GM12878 (cell line): ENCODE measurements around the gene SMARCD3. TPM values are rescaled to one million over a fixed set of nuclear protein-coding genes. Genes with fewer than 3 reads are reported as not detected.

Experiments
- ATAC-seq: fragments of 200-7000 bp; cut with Tn5 transposase; 3 replicates; pipeline ENCODE4 v1.9.1; 2020; ENCODE audit warnings: mild to moderate bottlenecking, moderate library complexity
- BruUV-seq: library from RNA; stranded (reverse); fragments of 400-500 nt; replicated peaks from 2 replicates; lab custom pipeline; 2021; lab: Mats Ljungman, UMichigan
- CTCF ChIA-PET: fragments of 300-600 bp; sonication (Branson Sonifier 250); formaldehyde crosslinking; extraction: SDS; loops from one replicate; lab custom pipeline; 2021; ENCODE audit warnings: inconsistent platforms; lab: Yijun Ruan, JAX
- POLR2A ChIA-PET: fragments of 350-600 bp; formaldehyde crosslinking; extraction: SDS; loops from one replicate; lab custom pipeline; 2021; ENCODE audit warnings: inconsistent platforms; lab: Charles Lee
- RAD21 ChIA-PET: fragments of 300-600 bp; sonication (Branson Sonifier 250); formaldehyde crosslinking; loops from one replicate; lab custom pipeline; 2023; ENCODE audit warnings: antibody characterized with exemption; ENCODE audit not compliant: unreplicated experiment; lab: Charles Lee
- SMC1A ChIA-PET: fragments of 300-600 bp; sonication (Branson Sonifier 250); formaldehyde crosslinking; loops from one replicate; lab custom pipeline; 2023; ENCODE audit not compliant: unreplicated experiment, uncharacterized antibody; lab: Charles Lee
- DNase-seq: peaks from one replicate; pipeline ENCODE4 v3.0.0-alpha.2; 2011; ENCODE audit warnings: low read depth, low spot score
- FAIRE-seq: peaks from 3 replicates; lab custom pipeline; 2011; peaks lifted over from hg19 to GRCh38; lab: Jason Lieb, UNC
- H2AFZ ChIP-seq: 2 replicates; pipeline ENCODE4 v1.6.0; 2011; ENCODE audit warnings: low read depth, low read length, control low read depth; ENCODE audit not compliant: control insufficient read depth
- H3K27ac ChIP-seq: 2 replicates; pipeline ENCODE4 v1.5.1; 2011; ENCODE audit warnings: control low read depth; ENCODE audit not compliant: control insufficient read depth, insufficient read depth
- H3K27me3 ChIP-seq, 2 experiments: replicated peaks in 1 of 2; 2 replicates each; pipeline versions ENCODE4 v1.6.0 to v1.6.1; 2011; ENCODE audit warnings: low read length in 1 of 2; ENCODE audit not compliant: control insufficient read depth in 2 of 2, insufficient read depth in 2 of 2
- H3K36me3 ChIP-seq, 2 experiments: 2 replicates each; pipeline ENCODE4 v1.5.1; 2011; ENCODE audit warnings: low read length in 1 of 2; ENCODE audit not compliant: control insufficient read depth in 2 of 2, insufficient read depth in 2 of 2
- H3K4me1 ChIP-seq: 2 replicates; pipeline ENCODE4 v1.6.1; 2011; ENCODE audit warnings: mild to moderate bottlenecking, low read length, moderate library complexity, mixed read lengths; ENCODE audit not compliant: control insufficient read depth, insufficient read depth
- H3K4me2 ChIP-seq: 2 replicates; pipeline ENCODE4 v1.6.0; 2011; ENCODE audit warnings: control low read depth; ENCODE audit not compliant: control insufficient read depth, insufficient read depth
- H3K4me3 ChIP-seq: fragments of 200-600 bp; sonication (generic); 2 replicates; pipeline ENCODE4 v1.5.1; 2016
- H3K79me2 ChIP-seq: 2 replicates; pipeline ENCODE4 v1.6.0; 2011; ENCODE audit warnings: low read length; ENCODE audit not compliant: control insufficient read depth, insufficient read depth
- H3K9ac ChIP-seq: 2 replicates; pipeline ENCODE4 v1.8.0; 2011; ENCODE audit warnings: low read length, control low read depth, mixed read lengths; ENCODE audit not compliant: control insufficient read depth, insufficient read depth
- H3K9me3 ChIP-seq: replicated peaks from 3 replicates; pipeline ENCODE4 v1.5.1; 2011; ENCODE audit warnings: mild to moderate bottlenecking, low read length; ENCODE audit not compliant: control insufficient read depth, insufficient read depth
- H4K20me1 ChIP-seq: 2 replicates; pipeline ENCODE4 v1.6.0; 2011; ENCODE audit not compliant: control insufficient read depth, insufficient read depth
- NRF1 ChIP-seq: conservative IDR thresholded peaks from 2 replicates; pipeline ENCODE4 v1.6.1; 2011; ENCODE audit warnings: mild to moderate bottlenecking, low read depth, low read length, improper control_type of control experiment
- RAD51 ChIP-seq: fragments of 450-650 bp; IDR thresholded peaks from 2 replicates; pipeline ENCODE4 v1.6.1; 2016; ENCODE audit warnings: moderate library complexity, mild to moderate bottlenecking, inconsistent platforms
- SREBF1 ChIP-seq: IDR thresholded peaks from 2 replicates; pipeline ENCODE4 v1.6.1; 2012; ENCODE audit warnings: mild to moderate bottlenecking, low read length
- SREBF2 ChIP-seq: IDR thresholded peaks from 2 replicates; pipeline ENCODE4 v1.6.1; 2012; ENCODE audit warnings: mild to moderate bottlenecking, low read length
- WGBS: methylation state at CpG from one replicate; pipeline ENCODE4 v1.1.6; 2016; ENCODE audit warnings: low lambda C conversion rate; ENCODE audit not compliant: insufficient replicate concordance, insufficient coverage; ENCODE audit errors: missing lambda C conversion rate; 5-methylcytosine and 5-hydroxymethylcytosine counted together
- in situ Hi-C: fragments of 300-500 bp; cut with MboI; formaldehyde crosslinking; loops from 9 replicates; pipeline ENCODE4 v1.14.3; 2018; ENCODE audit warnings: mixed read lengths
- intact Hi-C: fragments of 100-400 bp; cut with micrococcal nuclease; formaldehyde crosslinking; loops from one replicate; pipeline ENCODE4 v1.14.2; 2022; ENCODE audit not compliant: unreplicated experiment
- polyA plus RNA-seq, 11 experiments: library from polyadenylated mRNA; depleted of rRNA in 4 of 11; unstranded in 6 of 11; stranded (reverse) in 5 of 11; fragments of >200 nt; fragmentation: Nextera tagmentation in 4 of 11; fragmentation: Illumina TruSeq in 1 of 11; extraction: Ambion mirVana in 4 of 11; extraction: Trizol in 1 of 11; gene quantifications; 1 replicate in 1 of 11; 2 replicates in 10 of 11; pipeline versions ENCODE4 v1.2.1 to v1.2.3, GENCODE V29; 2011 to 2016; ENCODE audit warnings: inconsistent platforms in 2 of 11, missing spikeins in 2 of 11, low read depth in 1 of 11
- total RNA-seq, 4 experiments: library from RNA; depleted of rRNA in 3 of 4; stranded (reverse); fragments of >200 nt in 3 of 4; fragmentation: Illumina TruSeq in 1 of 4; extraction: Trizol in 1 of 4; gene quantifications; 2 replicates each; pipeline versions ENCODE4 v1.2.1 to v1.2.3, GENCODE V29; 2013 to 2021
- TF ChIP-seq, protein P1 (sequence below): fragments of 450-650 bp; IDR thresholded peaks from 2 replicates; pipeline ENCODE4 v1.6.1; 2018; ENCODE audit warnings: mild to moderate bottlenecking, low read depth, moderate library complexity; ENCODE audit not compliant: partially characterized antibody
- TF ChIP-seq, protein P2 (sequence below): fragments of 450-650 bp; IDR thresholded peaks from 2 replicates; pipeline ENCODE4 v1.6.1; 2016; ENCODE audit warnings: mild to moderate bottlenecking
- TF ChIP-seq, protein P3 (sequence below): fragments of 450-650 bp; IDR thresholded peaks from 2 replicates; pipeline ENCODE4 v1.6.1; 2014; ENCODE audit warnings: mild to moderate bottlenecking

Gene SMARCD3
- total and polyA plus RNA-seq, 10 of the 15 experiments (the other 5 are each of a cell fraction or from before 2014, with no cell fraction given), result 0.11 to 1.4 (median 0.16) TPM

DNA sequence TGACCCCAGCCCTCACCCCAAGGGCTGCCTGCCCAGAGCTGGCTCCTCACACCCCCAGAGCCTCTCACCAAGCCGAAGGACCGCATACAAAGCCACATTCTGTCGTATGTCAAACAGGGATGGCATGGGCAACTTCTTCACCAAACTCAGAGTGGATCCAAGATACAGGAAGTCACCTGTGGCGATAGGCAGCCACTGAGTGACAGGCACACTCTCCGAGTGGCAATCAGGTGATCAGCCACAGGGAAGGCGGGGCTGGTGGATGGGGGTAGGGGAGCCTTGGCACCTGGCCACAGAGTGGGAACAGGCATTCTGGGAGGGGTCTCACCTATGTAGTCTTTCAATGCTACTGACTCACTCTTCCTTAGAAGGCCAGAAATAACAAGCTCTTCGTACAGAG, 54.3 kb downstream of the SMARCD3 start:
- DNase-seq (no peak), ATAC-seq (no peak), FAIRE-seq (no peak)
- H3K27me3 ChIP-seq, result peaks cover 2 to 6% of the 10 kb centered on the region in 2 experiments; a peak in 2 of 4 replicates
- ChIA-PET RAD21 (no interaction called here), POLR2A (no interaction called here), SMC1A (interaction anchor here (1.0 kb wide), 1 partner anchor 17 kb away, joined by 3 read pairs; no protein-coding TSS in a partner anchor), CTCF (interaction anchor here (1.7 kb wide), 1 partner anchor 50 kb away, joined by 4 read pairs; no protein-coding TSS in a partner anchor)
- in situ Hi-C loops (no loop called here), intact Hi-C loops (no loop called here)
- no peak overlapping the region for H2AFZ ChIP-seq
- H3K4me3 ChIP-seq, result no peak overlapping the region
- H3K4me1 ChIP-seq, result no peaks in the 10 kb centered on the region
- H3K27ac ChIP-seq, result no peak overlapping the region
- TF ChIP-seq, protein P1, sequence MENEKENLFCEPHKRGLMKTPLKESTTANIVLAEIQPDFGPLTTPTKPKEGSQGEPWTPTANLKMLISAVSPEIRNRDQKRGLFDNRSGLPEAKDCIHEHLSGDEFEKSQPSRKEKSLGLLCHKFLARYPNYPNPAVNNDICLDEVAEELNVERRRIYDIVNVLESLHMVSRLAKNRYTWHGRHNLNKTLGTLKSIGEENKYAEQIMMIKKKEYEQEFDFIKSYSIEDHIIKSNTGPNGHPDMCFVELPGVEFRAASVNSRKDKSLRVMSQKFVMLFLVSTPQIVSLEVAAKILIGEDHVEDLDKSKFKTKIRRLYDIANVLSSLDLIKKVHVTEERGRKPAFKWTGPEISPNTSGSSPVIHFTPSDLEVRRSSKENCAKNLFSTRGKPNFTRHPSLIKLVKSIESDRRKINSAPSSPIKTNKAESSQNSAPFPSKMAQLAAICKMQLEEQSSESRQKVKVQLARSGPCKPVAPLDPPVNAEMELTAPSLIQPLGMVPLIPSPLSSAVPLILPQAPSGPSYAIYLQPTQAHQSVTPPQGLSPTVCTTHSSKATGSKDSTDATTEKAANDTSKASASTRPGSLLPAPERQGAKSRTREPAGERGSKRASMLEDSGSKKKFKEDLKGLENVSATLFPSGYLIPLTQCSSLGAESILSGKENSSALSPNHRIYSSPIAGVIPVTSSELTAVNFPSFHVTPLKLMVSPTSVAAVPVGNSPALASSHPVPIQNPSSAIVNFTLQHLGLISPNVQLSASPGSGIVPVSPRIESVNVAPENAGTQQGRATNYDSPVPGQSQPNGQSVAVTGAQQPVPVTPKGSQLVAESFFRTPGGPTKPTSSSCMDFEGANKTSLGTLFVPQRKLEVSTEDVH, result no peak
- TF ChIP-seq, protein P2, sequence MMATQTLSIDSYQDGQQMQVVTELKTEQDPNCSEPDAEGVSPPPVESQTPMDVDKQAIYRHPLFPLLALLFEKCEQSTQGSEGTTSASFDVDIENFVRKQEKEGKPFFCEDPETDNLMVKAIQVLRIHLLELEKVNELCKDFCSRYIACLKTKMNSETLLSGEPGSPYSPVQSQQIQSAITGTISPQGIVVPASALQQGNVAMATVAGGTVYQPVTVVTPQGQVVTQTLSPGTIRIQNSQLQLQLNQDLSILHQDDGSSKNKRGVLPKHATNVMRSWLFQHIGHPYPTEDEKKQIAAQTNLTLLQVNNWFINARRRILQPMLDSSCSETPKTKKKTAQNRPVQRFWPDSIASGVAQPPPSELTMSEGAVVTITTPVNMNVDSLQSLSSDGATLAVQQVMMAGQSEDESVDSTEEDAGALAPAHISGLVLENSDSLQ, result peak; percentile 55
- TF ChIP-seq SREBF2 (no peak), RAD51 (no peak), NRF1 (no peak), SREBF1 (no peak)
- TF ChIP-seq, protein P3, sequence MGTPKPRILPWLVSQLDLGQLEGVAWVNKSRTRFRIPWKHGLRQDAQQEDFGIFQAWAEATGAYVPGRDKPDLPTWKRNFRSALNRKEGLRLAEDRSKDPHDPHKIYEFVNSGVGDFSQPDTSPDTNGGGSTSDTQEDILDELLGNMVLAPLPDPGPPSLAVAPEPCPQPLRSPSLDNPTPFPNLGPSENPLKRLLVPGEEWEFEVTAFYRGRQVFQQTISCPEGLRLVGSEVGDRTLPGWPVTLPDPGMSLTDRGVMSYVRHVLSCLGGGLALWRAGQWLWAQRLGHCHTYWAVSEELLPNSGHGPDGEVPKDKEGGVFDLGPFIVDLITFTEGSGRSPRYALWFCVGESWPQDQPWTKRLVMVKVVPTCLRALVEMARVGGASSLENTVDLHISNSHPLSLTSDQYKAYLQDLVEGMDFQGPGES, result no peak
- H3K36me3 ChIP-seq, result no peaks in the 10 kb centered on the region
- H3K9me3 ChIP-seq, result no peaks in the 10 kb centered on the region
- no peak overlapping the region for H3K9ac ChIP-seq
- H3K4me2 ChIP-seq, result no peak overlapping the region
- WGBS, result 6% methylated on average over 7 of the region's 7 CpGs
- no peaks in the 10 kb centered on the region for H4K20me1 ChIP-seq
- no TSS peak for BruUV-seq
- H3K79me2 ChIP-seq, result no peaks in the 10 kb centered on the region
